ENCODE data around the gene BPIFB3.
"Not testable (repeated sequence)": the region's sequence is repeated elsewhere in the genome, so short reads cannot be mapped to it uniquely, and the experiment has no call there.

BPIFB3 gene

DNA sequence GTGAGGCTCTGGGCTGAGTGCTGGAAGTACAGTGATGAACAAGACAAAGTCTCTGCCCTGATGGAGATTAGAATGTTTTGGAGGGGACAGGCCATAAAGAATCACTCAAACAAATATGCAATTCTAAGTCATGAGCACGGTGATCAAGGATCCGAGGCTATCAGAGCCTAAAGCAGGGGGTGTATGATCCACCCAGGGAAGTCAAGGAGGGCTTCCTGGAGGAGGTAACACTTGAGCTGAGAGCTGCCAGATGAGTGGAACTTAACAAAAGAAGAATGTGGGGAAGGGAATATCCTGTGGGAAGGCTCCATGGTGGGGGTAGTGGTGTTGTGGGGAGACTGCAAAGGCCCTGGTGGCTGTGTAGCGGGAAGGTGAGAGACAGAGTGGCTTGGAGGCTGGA lies 38.0 kb downstream of the BPIFB3 start:
- no peak overlapping the region for H3K4me3 ChIP-seq (ENCODE audit: low read depth, low read length)
- TF ChIP-seq, protein P1, sequence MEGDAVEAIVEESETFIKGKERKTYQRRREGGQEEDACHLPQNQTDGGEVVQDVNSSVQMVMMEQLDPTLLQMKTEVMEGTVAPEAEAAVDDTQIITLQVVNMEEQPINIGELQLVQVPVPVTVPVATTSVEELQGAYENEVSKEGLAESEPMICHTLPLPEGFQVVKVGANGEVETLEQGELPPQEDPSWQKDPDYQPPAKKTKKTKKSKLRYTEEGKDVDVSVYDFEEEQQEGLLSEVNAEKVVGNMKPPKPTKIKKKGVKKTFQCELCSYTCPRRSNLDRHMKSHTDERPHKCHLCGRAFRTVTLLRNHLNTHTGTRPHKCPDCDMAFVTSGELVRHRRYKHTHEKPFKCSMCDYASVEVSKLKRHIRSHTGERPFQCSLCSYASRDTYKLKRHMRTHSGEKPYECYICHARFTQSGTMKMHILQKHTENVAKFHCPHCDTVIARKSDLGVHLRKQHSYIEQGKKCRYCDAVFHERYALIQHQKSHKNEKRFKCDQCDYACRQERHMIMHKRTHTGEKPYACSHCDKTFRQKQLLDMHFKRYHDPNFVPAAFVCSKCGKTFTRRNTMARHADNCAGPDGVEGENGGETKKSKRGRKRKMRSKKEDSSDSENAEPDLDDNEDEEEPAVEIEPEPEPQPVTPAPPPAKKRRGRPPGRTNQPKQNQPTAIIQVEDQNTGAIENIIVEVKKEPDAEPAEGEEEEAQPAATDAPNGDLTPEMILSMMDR (IDR thresholded peaks at IDR 0.05; ENCODE audit: borderline replicate concordance, insufficient read depth, low read depth, low read length) = no peak

DNA sequence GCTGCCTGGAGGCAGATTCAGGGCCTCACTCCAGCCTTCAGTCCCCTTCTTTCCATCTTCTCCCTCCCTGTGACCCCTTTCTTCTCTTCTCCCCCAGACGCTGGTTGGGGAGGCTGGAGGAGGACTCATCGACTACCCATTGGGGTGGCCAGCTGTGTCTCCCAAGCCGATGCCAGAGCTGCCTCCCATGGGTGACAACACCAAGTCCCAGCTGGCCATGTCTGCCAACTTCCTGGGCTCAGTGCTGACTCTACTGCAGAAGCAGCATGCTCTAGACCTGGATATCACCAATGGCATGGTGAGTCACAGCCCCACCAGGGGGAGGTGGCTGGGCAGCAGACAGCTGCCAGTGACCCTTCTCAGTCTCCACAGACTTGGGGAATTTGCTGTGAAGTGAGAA lies 38.7 kb downstream of the BPIFB3 start:
- TF ChIP-seq, protein P1 (IDR thresholded peaks at IDR 0.05; ENCODE audit: borderline replicate concordance, insufficient read depth, low read depth, low read length) = no peak
- no peak overlapping the region for H3K4me3 ChIP-seq (ENCODE audit: low read depth, low read length)

DNA sequence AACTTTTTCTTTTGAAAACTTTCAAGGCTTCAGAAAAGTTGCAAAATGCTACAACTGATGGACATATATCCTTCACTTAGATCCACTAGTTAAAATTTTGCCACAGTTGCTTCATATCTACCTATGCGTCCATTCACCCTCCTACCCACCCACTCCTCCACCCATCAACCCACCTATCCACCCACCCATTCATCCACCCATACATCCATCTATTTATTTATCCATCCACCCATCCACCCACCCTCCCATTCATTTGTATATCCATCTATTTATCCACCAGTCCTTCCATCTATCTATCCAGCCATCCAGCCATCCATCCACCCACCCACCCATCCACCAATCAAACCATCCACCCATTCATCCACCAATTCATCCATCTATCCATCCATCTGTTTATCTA lies 39.4 kb downstream of the BPIFB3 start:
- TF ChIP-seq, protein P1 (IDR thresholded peaks at IDR 0.05; ENCODE audit: borderline replicate concordance, insufficient read depth, low read depth, low read length) = no peak
- H3K4me3 ChIP-seq (ENCODE audit: low read depth, low read length) = no peak overlapping the region

DNA sequence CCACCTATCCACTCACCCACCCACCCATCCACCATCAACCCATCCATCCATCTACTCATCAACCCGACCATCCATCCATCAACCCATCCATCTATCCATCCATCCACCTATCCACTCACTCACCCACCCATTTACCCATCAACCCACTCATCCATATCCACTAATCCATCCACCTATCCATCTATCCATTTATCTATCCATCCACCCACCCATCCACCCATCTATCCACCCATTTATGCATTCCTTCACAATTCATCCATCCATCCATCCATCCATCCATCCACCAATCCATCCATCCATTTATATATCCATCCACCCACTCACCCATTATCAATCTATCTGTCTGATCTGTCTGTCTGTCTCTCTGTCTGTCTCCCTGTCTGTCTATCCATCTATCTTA lies 39.9 kb downstream of the BPIFB3 start:
- TF ChIP-seq, protein P1 (IDR thresholded peaks at IDR 0.05; ENCODE audit: borderline replicate concordance, insufficient read depth, low read depth, low read length) = no peak
- H3K4me3 ChIP-seq (ENCODE audit: low read depth, low read length) = no peak overlapping the region

DNA sequence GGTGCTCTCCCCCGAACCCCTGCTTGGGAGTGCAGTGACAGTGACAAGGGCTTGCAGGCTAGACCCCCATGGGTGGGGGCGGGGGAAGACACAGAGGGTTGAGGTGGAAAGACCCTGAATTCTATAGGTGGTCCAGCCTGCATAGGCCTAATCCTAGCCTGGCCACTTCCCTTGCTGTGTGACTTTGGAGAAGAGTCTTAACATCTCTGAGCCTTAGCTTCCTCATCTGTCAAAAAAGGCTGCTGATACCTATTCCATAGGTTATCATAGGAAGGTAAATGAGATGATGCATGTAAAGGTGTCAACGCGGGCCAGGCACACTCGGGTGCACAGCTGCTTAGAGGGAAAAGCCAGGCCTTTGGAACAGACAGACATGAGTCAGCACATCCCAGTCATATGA lies 41.5 kb downstream of the BPIFB3 start:
- TF ChIP-seq, protein P1 (IDR thresholded peaks at IDR 0.05; ENCODE audit: borderline replicate concordance, insufficient read depth, low read depth, low read length) = no peak

DNA sequence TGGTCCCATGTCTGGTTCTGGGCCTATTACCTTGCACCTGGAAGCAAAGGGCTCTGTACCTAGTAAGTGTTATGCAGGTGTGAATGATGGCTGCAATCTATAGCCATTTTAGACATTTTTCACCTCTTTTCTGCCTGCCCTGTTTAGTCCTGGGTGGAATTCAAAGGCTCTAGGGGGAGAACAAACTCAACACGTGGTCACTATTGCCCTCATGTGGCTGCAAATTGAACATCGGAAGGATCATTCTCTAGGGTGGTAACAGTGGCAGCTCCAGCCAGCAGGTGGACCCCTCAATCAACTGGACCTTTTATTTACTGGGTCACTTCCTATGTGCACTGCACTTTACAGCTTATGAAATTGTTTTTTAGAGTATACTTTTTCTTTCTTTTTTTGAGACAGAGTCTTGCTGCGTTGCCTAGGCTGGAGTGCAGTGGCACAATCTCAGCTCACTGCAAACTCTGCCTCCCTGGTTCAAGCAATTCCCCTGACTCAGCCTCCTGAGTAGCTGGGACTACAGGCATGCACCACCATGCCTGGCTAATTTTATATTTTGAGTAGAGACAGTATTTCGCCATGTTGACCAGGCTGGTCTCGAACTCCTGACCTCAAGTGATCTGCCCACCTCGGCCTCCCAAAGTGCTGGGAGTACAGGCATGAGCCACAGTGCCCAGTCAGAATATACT lies 42.3 kb downstream of the BPIFB3 start:
- TF ChIP-seq, protein P1 (IDR thresholded peaks at IDR 0.05; ENCODE audit: borderline replicate concordance, insufficient read depth, low read depth, low read length) = peak; percentile 66; the same call in 1 of the 2 replicates
- H3K4me3 ChIP-seq (ENCODE audit: low read depth, low read length) = not testable (repeated sequence)

More for the DNA sequence above, 41.5 kb downstream of the BPIFB3 start:
- no peak overlapping the region for H3K4me3 ChIP-seq (ENCODE audit: low read depth, low read length)

DNA sequence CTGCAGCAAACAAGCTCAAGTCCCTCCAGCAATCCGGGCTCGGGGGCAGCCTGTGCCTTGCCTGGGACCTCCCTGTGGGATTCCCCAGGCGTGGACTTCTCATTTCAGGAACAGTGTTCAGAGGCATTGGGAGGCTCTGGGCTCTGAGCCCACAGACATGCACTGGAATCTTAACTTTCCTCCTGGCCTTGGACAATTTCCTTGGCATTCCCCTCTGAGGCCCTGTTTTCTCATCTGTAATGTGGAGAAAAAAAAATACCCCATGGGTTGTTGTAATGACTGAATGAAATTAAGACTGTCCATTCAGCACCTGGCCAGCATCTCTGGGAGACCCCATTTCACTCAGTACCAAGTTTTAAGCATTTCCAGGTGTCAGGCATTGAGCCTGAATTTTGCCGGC lies 43.3 kb downstream of the BPIFB3 start:
- no peak overlapping the region for H3K4me3 ChIP-seq (ENCODE audit: low read depth, low read length)
- TF ChIP-seq, protein P1 (IDR thresholded peaks at IDR 0.05; ENCODE audit: borderline replicate concordance, insufficient read depth, low read depth, low read length) = no peak
